Caki2 (cell line): ENCODE data around the gene BBOX1. TPM values are rescaled to one million over a fixed set of nuclear protein-coding genes. Genes with fewer than 3 reads are reported as not detected.
"Not testable (repeated sequence)": the region's sequence is repeated elsewhere in the genome, so short reads cannot be mapped to it uniquely, and the experiment has no call there.

ENCODE experiments used
- DNase-seq: peaks from one replicate; pipeline ENCODE4 v3.0.0-alpha.2; 2015; ENCODE audit warnings: low read depth
- in situ Hi-C: cut with HindIII; loops from 2 replicates; pipeline ENCODE4 v1.10.0; 2016; ENCODE audit warnings: low sequenced_read_pairs, low pct_unique_long_range_greater_than_20kb, mixed read lengths
- total RNA-seq: library from RNA; depleted of rRNA; stranded (reverse); fragments of >200 nt; shearing (Covaris generic); gene quantifications from 2 replicates; pipeline ENCODE4 v1.2.3, GENCODE V29; 2014; ENCODE audit warnings: low replicate concordance

Gene BBOX1
- total RNA-seq, 1 experiment from 2014 or later: not detected

- no peak for DNase-seq
- in situ Hi-C loops: no loop called here
Observed at GRCh38 chr11:27111896-27112295, 71.3 kb downstream of the BBOX1 start.

GRCh38 chr11:27112946-27113345 lies 72.3 kb downstream of the BBOX1 start:
- in situ Hi-C loops: no loop called here
- no peak for DNase-seq

DNA sequence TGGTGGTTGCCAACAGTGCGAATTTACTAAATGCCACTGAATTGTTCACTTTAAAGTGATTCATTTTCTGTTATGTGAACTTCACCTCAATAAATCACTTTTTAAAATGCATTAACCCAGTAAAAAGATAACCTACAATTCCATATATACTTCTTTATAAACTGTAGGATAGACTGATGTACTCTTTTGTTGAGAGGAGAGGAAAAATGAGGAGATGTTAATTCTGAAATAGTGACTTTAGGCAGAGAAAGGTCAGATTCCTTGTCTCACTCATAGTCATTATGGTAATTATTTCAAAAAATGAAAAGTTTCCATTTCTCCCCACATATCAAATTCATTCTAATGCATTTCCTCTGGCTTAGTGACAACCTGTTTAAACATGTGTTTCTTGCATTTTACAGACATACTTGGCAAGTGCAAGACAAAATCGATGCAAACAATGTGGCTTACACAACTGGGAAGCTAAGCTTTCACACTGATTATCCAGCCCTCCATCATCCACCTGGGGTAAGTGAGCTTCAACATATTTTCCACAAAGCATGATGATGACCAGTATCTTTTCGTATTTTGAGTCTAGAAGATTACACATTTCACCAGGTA lies 74.5 kb downstream of the BBOX1 start:
- in situ Hi-C loops: no loop called here
- no peak for DNase-seq

DNA sequence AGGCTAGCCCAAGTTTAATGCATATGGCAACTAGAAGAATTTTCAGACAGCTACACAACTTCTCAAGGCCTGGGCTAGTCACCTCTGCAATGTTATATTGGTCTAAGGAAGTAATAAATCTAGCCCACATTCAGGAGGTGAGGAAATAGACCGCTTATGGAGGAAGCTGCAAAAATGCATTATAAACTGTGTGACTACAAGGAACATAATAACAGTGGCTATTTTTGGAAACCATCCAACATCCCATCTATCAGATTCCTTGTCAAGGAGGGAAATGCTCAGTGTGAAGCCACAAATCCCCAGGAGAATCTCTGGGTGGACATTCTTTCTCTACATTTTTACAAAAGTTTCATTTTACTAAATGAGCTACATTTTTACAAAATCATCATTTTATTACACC lies 76.1 kb downstream of the BBOX1 start:
- in situ Hi-C loops: no loop called here
- no peak for DNase-seq

- DNase-seq: no peak
- in situ Hi-C loops: no loop called here
Observed at GRCh38 chr11:27118371-27118770, 77.8 kb downstream of the BBOX1 start.

DNA sequence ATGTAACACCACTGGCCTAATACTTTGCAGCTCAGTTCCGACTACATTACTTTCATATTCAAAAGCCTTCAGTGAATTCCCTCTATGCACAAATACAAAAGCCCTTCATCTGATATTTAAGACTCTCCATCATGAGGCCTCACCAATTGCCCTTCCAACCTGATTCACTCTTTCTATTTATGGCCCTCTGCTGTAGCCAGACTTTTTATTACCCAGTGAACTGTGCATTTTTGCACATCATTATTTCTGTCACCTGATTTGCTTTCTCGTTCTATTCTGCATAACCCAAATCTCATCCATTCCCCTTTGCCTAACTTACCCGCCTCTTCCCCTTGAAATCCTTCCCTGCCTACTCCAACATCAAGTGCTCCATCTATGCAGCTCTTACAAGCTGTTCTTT lies 78.3 kb downstream of the BBOX1 start:
- in situ Hi-C loops: no loop called here
- no peak for DNase-seq

DNA sequence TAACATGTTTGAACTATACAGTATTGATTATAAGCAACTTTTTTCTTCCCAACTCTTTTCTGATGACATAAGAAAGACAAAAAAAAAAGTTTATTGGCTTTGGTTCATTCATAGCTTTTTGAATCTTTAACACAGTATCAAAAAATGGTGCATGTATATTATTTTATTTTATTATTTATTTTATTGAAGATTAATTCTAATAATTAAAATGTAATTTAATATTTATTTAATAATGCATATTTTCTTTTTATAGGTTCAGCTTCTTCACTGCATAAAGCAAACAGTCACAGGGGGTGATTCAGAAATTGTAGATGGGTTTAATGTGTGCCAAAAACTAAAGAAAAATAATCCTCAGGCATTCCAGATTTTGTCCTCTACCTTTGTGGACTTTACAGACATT lies 78.8 kb downstream of the BBOX1 start:
- in situ Hi-C loops: no loop called here
- DNase-seq: no peak

- in situ Hi-C loops: no loop called here
- DNase-seq: no peak
Observed at GRCh38 chr11:27120211-27120610, 79.6 kb downstream of the BBOX1 start.

- no peak for DNase-seq
- in situ Hi-C loops: no loop called here
Observed at GRCh38 chr11:27122001-27122400, 81.4 kb downstream of the BBOX1 start.

DNA sequence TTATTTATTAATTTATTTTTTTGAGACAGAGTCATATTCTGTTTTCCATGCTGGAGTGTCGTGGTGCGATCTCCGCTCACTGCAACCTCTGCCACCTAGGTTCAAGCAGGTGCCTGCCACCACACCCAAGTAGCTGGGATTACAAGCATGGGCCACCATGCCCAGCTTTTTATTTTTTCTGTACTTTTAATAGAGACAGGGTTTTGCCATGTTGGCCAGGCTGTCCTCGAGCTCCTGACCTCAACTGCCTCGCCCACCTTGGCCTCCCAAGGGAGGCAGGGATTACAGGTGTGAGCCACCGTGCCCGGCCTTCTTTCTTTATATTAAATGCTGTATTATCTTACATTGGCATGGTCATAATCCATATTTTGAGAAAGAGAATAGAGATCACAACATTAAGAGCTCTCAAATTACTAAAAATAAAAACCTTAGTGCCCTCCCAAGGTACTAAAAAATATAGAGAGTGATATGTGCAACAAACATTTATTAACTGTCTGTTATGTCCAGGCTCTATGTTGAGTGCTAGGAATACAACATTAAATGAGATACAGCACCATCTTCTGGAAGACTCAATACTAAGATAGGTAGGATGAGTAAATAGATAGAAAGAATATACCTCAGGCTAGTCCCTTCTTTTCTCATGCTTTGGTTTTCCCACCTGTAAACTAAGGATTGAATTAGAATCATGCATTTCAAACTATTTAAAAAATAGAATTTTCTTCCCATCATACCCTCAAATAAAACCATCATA lies 84.1 kb downstream of the BBOX1 start:
- DNase-seq: no peak
- in situ Hi-C loops: no loop called here

DNA sequence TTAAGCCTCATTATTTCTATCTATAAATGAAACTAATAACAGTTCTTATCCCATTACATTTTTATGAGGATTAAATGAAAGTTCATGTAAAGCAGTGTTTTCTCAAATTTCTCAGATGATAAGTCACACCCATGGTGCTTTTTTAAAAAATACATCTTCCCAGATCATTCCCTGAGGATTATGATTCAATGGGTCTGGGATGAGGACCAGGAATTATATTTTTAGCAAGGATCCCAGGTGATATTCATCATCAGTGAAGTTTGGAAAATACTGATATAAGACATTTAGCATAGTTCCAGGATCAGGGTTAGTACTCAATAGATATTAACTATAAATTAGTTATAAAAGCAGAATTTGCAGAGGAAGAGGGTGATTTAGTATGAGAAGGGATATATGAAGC lies 89.1 kb downstream of the BBOX1 start:
- in situ Hi-C loops: no loop called here

DNA sequence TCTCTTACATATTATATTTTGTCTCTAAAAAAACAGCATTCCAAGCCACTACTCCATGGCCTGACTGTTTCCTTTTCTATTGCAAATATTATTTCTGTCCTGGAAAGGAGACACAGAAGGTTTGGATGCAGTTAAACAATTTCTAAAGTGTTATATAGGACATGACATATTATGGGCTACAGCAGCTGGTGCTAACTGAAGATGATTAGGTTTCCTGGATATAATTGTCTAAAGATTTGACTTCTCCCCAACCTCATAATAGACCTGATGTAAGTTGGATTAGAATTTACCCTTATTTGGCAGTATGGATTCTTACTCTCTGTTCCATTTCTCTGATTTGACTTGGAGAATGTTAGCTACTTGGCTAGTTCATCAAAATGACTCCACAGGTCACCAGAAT lies 90.2 kb downstream of the BBOX1 start:
- in situ Hi-C loops: no loop called here
- no peak for DNase-seq

More for the DNA sequence above, 89.1 kb downstream of the BBOX1 start:
- no peak for DNase-seq

- DNase-seq, in situ Hi-C loops: not testable (repeated sequence)
Observed at GRCh38 chr11:27135924-27136329, 95.3 kb downstream of the BBOX1 start.

GRCh38 chr11:27138716-27139115 lies 98.1 kb downstream of the BBOX1 start:
- no peak for DNase-seq
- in situ Hi-C loops: no loop called here

DNA sequence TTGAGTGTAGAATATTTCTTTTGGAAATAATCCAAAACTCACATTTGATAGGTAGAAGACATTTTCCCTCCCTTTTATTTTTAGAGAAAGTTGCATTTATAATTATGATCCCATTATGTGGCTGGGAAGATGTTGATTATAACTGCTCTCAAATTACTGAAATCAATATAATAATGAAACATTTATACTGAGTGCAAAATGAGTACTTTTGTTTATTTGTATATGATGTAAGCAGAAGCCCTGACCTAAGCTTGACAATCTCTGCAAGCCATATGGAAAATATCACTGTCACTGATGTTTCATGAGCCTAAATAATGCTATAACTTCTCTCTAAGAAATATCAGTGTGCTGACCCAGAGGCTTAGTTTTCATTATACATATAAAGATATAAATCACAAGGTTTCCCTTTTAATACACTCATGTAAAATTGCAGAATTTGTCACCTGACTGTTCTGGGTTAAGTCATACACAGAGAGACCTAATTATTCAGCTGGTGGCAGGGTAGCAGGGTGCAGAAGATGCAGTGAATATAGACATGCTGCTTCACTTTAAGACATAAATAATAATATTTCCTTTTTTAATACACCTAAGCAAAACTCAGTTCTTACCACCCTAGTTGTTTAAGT lies 99.2 kb downstream of the BBOX1 start:
- in situ Hi-C loops: no loop called here
- no peak for DNase-seq

DNA sequence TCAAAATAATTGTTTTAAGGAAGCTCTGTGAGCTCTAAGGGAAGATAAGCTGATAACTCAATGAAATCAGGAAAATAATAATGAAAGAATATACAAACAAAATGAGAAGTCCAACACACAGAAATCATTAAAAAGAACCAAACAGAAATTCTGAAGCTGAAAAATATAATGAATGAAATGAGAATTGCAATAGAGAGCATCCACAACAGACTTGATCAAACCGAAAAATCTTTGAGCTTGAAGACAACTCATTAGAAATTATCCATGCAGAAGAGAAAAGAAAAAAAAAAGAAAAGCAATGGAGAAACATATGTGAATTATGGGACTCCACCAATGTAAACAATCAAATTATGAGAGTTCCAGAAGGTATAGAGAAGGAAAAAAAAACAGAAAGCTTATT lies 101.0 kb downstream of the BBOX1 start:
- in situ Hi-C loops: no loop called here

DNA sequence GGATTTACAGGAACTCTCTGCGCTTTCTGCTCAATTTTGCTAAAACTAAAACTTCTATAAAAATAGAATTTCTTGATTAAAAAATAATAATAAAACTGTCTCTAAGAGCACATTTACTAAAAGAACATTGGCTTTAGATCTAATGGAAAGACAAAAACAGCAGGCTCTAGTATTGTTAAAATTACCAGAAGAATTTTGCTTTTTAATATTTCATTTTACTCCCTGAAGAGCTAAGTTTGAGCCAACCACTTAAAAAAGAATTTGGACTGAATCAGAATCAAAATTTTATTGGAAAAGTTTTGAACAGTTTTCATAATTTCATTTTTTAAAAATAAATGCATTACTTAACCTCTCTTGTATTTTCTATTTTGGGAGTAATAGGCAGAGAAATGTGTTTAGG lies 107.3 kb downstream of the BBOX1 start:
- DNase-seq: no peak
- in situ Hi-C loops: no loop called here

More for the DNA sequence above, 101.0 kb downstream of the BBOX1 start:
- DNase-seq: no peak

DNA sequence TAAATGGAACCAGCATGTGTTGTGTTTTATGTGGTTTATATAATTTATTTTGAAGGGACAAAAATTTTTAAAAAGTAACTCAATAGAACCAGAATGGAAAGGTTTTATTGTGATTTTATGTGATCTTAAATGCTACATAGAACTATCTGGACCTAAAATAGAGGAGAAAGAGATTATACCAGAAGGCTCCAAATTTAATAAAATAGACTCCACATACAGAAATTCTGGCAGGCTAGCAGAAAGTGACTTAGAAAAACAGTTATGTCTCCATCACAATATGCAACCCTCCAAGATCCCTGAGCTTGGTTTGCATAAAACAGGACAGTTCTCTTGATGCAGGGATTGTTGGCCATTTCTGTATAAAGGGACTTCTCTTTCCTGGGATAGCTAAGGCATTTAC lies 107.9 kb downstream of the BBOX1 start:
- in situ Hi-C loops: no loop called here
- no peak for DNase-seq

GRCh38 chr11:27150098-27150497 lies 109.5 kb downstream of the BBOX1 start:
- in situ Hi-C loops: no loop called here
- no peak for DNase-seq

DNA sequence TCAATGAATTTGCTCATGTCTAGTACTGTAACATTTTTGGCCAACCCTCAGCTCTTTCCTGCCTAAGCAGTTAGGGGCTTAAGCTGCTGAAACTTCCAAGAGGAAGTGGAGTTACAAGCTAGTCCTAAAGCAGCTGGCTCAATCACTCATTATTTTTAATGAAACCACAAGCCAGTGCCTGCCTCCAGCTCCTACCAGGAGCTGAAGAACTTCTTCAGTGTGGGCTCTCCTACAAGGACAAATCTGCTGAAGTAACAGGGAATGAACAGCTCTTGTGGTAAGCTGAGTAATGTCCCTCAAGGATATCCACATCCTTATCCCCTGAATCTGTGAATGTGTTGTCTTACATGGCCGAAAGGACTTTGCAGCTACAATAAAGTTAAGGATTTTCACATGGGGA lies 112.5 kb downstream of the BBOX1 start:
- DNase-seq: no peak
- in situ Hi-C loops: no loop called here
